GM23338 (cell line): ENCODE data around the gene NYAP2. TPM values are rescaled to one million over a fixed set of nuclear protein-coding genes. Genes with fewer than 3 reads are reported as not detected.

ENCODE experiments used
- ATAC-seq: fragments of 200-7000 bp; cut with Tn5 transposase; 3 replicates; pipeline ENCODE4 v1.9.1; 2020
- DNase-seq: peaks from one replicate; pipeline ENCODE4 v3.0.0-alpha.2; 2015; ENCODE audit warnings: low spot score
- H2AFZ ChIP-seq: fragments of 200-600 bp; sonication (generic); 2 replicates; pipeline ENCODE4 v1.8.0; 2016; ENCODE audit warnings: antibody characterized with exemption, mild to moderate bottlenecking, moderate library complexity
- H3F3A ChIP-seq: fragments of 200-600 bp; sonication (generic); replicated peaks from 2 replicates; pipeline ENCODE4 v1.8.0; 2017; ENCODE audit warnings: antibody characterized with exemption, mixed run types, low read depth
- H3K27ac ChIP-seq: fragments of 200-600 bp; sonication (generic); 2 replicates; pipeline ENCODE4 v1.6.1; 2016; ENCODE audit warnings: low read depth
- H3K27me3 ChIP-seq: fragments of 200-600 bp; sonication (generic); 2 replicates; pipeline ENCODE4 v1.8.0; 2016; ENCODE audit warnings: mild to moderate bottlenecking, mixed run types, moderate library complexity; ENCODE audit not compliant: insufficient read depth
- H3K36me3 ChIP-seq: fragments of 200-600 bp; sonication (generic); 2 replicates; pipeline ENCODE4 v1.8.0; 2016; ENCODE audit warnings: mild to moderate bottlenecking; ENCODE audit not compliant: insufficient read depth
- H3K4me1 ChIP-seq: fragments of 200-600 bp; sonication (generic); 2 replicates; pipeline ENCODE4 v1.8.0; 2016; ENCODE audit warnings: mild to moderate bottlenecking, moderate library complexity; ENCODE audit not compliant: insufficient read depth
- H3K4me2 ChIP-seq: fragments of 200-600 bp; sonication (generic); 2 replicates; pipeline ENCODE4 v1.7.1; 2017; ENCODE audit warnings: mixed run types
- H3K4me3 ChIP-seq: fragments of 200-600 bp; sonication (generic); 2 replicates; pipeline ENCODE4 v1.6.1; 2016; ENCODE audit warnings: mixed run types
- H3K79me2 ChIP-seq: fragments of 200-600 bp; sonication (generic); replicated peaks from 2 replicates; pipeline ENCODE4 v1.8.0; 2017; ENCODE audit warnings: mild to moderate bottlenecking; ENCODE audit not compliant: insufficient read depth
- H3K9me2 ChIP-seq: fragments of 200-600 bp; sonication (generic); 2 replicates; pipeline ENCODE4 v1.8.0; 2017; ENCODE audit not compliant: insufficient read depth
- H4K20me1 ChIP-seq: fragments of 200-600 bp; sonication (generic); replicated peaks from 2 replicates; pipeline ENCODE4 v1.8.0; 2017; ENCODE audit warnings: mild to moderate bottlenecking; ENCODE audit not compliant: insufficient read depth
- H3K27ac Mint-ChIP-seq: 2 replicates; pipeline ENCODE4 v1.8.0; 2020; ENCODE audit warnings: inconsistent platforms, mild to moderate bottlenecking, moderate library complexity, mixed read lengths
- H3K27me3 Mint-ChIP-seq: 3 replicates; pipeline ENCODE4 v1.8.0; 2022; ENCODE audit warnings: low read depth, mild to moderate bottlenecking, moderate library complexity, mixed read lengths, inconsistent platforms; ENCODE audit not compliant: insufficient read depth, poor library complexity
- H3K36me3 Mint-ChIP-seq: 3 replicates; pipeline ENCODE4 v1.8.0; 2021; ENCODE audit warnings: low read depth, mild to moderate bottlenecking, inconsistent platforms, moderate library complexity, mixed read lengths
- H3K4me1 Mint-ChIP-seq: 3 replicates; pipeline ENCODE4 v1.8.0; 2020; ENCODE audit warnings: mild to moderate bottlenecking, inconsistent platforms, mixed read lengths
- H3K4me3 Mint-ChIP-seq: 3 replicates; pipeline ENCODE4 v1.8.0; 2021; ENCODE audit warnings: moderate library complexity, mild to moderate bottlenecking, inconsistent platforms, mixed read lengths
- H3K9me3 Mint-ChIP-seq: 3 replicates; pipeline ENCODE4 v1.8.0; 2020; ENCODE audit warnings: moderate library complexity, mild to moderate bottlenecking, inconsistent platforms, mixed read lengths
- CREB1 ChIP-seq: fragments of 250-450 bp; sonication (Bioruptor Pico); IDR thresholded peaks from 2 replicates; pipeline ENCODE4 v1.5.0; 2020; ENCODE audit warnings: low read depth, mild to moderate bottlenecking, moderate library complexity
- EZH2 ChIP-seq: fragments of 200-600 bp; sonication (generic); IDR thresholded peaks from one replicate; pipeline ENCODE4 v1.8.0; 2017; ENCODE audit warnings: antibody characterized with exemption, mild to moderate bottlenecking, low read depth; ENCODE audit not compliant: unreplicated experiment
- EZH2phosphoT487 ChIP-seq: fragments of 200-600 bp; sonication (generic); IDR thresholded peaks from one replicate; pipeline ENCODE4 v1.8.1; 2018; ENCODE audit warnings: antibody characterized with exemption; ENCODE audit not compliant: unreplicated experiment
- JUNB ChIP-seq: IDR thresholded peaks from one replicate; pipeline ENCODE4 v1.6.1; 2016; ENCODE audit warnings: antibody characterized with exemption; ENCODE audit not compliant: unreplicated experiment
- NANOG ChIP-seq: IDR thresholded peaks from 2 replicates; pipeline ENCODE4 v1.6.1; 2016; ENCODE audit warnings: antibody characterized with exemption, borderline replicate concordance
- POLR2AphosphoS5 ChIP-seq: IDR thresholded peaks from 2 replicates; pipeline ENCODE4 v1.6.1; 2016; ENCODE audit warnings: antibody characterized with exemption, low read depth
- STAT1 ChIP-seq: IDR thresholded peaks from one replicate; pipeline ENCODE4 v1.6.1; 2016; ENCODE audit warnings: antibody characterized with exemption; ENCODE audit not compliant: unreplicated experiment
- ZNF114 ChIP-seq: fragments of 250-450 bp; sonication (Bioruptor Pico); IDR thresholded peaks from 2 replicates; pipeline ENCODE4 v1.5.0; 2020; ENCODE audit warnings: mild to moderate bottlenecking, moderate library complexity
- ZNF331 ChIP-seq: fragments of 250-450 bp; sonication (Bioruptor Pico); IDR thresholded peaks from 2 replicates; pipeline ENCODE4 v1.5.0; 2020; ENCODE audit warnings: low read depth, mild to moderate bottlenecking, moderate library complexity
- polyA plus RNA-seq: library from polyadenylated mRNA; unstranded; fragments of >200 nt; fragmentation: Nextera tagmentation; extraction: Ambion mirVana; gene quantifications from 2 replicates; pipeline ENCODE4 v1.2.1, GENCODE V29; 2016
- total RNA-seq: library from RNA; depleted of rRNA; stranded (reverse); fragments of >200 nt; shearing (Covaris generic); gene quantifications from 2 replicates; pipeline ENCODE4 v1.2.3, GENCODE V29; 2014
- TF ChIP-seq, protein P1 (sequence below): IDR thresholded peaks from one replicate; pipeline ENCODE4 v1.6.1; 2018; ENCODE audit warnings: antibody characterized with exemption; ENCODE audit not compliant: unreplicated experiment
- TF ChIP-seq, protein P2 (sequence below): IDR thresholded peaks from 2 replicates; pipeline ENCODE4 v1.6.1; 2016; ENCODE audit warnings: antibody characterized with exemption
- TF ChIP-seq, protein P3 (sequence below), 2 experiments: fragments of 200-600 bp in 1 of 2; sonication (generic) in 1 of 2; conservative IDR thresholded peaks; 2 replicates each; pipeline versions ENCODE4 v1.5.1 to v1.6.1; 2016 to 2017; ENCODE audit warnings: antibody characterized with exemption in 2 of 2, low read depth in 2 of 2, mild to moderate bottlenecking in 2 of 2, moderate library complexity in 1 of 2
- TF ChIP-seq, protein P4 (sequence below): fragments of 250-450 bp; sonication (Bioruptor Pico); IDR thresholded peaks from 2 replicates; pipeline ENCODE4 v1.5.0; 2020; ENCODE audit warnings: mild to moderate bottlenecking, moderate library complexity

Gene NYAP2
- total and polyA plus RNA-seq, 2 experiments from 2014 or later: not detected

DNA sequence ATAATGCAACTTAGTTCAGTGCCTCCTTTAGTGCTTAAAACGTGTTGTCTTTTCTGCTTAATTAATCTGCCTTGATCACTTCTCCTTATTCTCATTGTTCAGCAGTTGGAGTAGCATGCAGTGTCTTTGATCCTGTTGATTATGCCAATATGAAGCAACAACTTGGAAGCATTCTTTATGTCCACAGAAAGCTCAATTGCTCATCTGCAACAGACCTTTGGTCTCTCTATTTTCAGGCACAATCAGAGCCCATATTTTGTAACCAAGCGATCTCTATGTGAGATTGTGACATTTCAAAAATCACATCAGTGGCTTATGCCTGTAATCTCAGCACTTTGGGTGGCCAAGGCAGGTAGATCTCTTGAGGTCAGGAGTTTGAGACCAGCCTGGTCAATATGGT is 217.3 kb downstream of the NYAP2 start:
- DNase-seq: no peak
- Histone ChIP-seq H3K9me2 (peaks cover 17% of the 10 kb centered on the region), H3K36me3 (no peaks in the 10 kb centered on the region), H4K20me1 (no peaks in the 10 kb centered on the region), H3K4me2 (no peak overlapping the region), H3K79me2 (no peaks in the 10 kb centered on the region), H3K27ac (no peak overlapping the region), H3K27me3 (no peaks in the 10 kb centered on the region), H3K4me1 (no peaks in the 10 kb centered on the region), H2AFZ (no peak overlapping the region), H3K4me3 (no peak overlapping the region), H3F3A (no peaks in the 10 kb centered on the region)
- Mint-ChIP-seq H3K36me3 (no peaks in the 10 kb centered on the region), H3K4me1 (no peaks in the 10 kb centered on the region; the same call in 2 of the 3 replicates), H3K27me3 (peaks cover 4% of the 10 kb centered on the region), H3K9me3 (no peaks in the 10 kb centered on the region), H3K27ac (no peak overlapping the region), H3K4me3 (no peak overlapping the region)
- TF ChIP-seq STAT1 (no peak), ZNF114 (CRISPR knock-in tag) (no peak), NANOG (no peak), EZH2 (no peak), CREB1 (no peak), POLR2AphosphoS5 (no peak), ZNF331 (CRISPR knock-in tag) (no peak), JUNB (no peak), EZH2phosphoT487 (no peak)
- TF ChIP-seq, protein P1, sequence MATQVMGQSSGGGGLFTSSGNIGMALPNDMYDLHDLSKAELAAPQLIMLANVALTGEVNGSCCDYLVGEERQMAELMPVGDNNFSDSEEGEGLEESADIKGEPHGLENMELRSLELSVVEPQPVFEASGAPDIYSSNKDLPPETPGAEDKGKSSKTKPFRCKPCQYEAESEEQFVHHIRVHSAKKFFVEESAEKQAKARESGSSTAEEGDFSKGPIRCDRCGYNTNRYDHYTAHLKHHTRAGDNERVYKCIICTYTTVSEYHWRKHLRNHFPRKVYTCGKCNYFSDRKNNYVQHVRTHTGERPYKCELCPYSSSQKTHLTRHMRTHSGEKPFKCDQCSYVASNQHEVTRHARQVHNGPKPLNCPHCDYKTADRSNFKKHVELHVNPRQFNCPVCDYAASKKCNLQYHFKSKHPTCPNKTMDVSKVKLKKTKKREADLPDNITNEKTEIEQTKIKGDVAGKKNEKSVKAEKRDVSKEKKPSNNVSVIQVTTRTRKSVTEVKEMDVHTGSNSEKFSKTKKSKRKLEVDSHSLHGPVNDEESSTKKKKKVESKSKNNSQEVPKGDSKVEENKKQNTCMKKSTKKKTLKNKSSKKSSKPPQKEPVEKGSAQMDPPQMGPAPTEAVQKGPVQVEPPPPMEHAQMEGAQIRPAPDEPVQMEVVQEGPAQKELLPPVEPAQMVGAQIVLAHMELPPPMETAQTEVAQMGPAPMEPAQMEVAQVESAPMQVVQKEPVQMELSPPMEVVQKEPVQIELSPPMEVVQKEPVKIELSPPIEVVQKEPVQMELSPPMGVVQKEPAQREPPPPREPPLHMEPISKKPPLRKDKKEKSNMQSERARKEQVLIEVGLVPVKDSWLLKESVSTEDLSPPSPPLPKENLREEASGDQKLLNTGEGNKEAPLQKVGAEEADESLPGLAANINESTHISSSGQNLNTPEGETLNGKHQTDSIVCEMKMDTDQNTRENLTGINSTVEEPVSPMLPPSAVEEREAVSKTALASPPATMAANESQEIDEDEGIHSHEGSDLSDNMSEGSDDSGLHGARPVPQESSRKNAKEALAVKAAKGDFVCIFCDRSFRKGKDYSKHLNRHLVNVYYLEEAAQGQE: no peak
- TF ChIP-seq, protein P2, sequence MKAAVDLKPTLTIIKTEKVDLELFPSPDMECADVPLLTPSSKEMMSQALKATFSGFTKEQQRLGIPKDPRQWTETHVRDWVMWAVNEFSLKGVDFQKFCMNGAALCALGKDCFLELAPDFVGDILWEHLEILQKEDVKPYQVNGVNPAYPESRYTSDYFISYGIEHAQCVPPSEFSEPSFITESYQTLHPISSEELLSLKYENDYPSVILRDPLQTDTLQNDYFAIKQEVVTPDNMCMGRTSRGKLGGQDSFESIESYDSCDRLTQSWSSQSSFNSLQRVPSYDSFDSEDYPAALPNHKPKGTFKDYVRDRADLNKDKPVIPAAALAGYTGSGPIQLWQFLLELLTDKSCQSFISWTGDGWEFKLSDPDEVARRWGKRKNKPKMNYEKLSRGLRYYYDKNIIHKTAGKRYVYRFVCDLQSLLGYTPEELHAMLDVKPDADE: no peak
- TF ChIP-seq, protein P3, sequence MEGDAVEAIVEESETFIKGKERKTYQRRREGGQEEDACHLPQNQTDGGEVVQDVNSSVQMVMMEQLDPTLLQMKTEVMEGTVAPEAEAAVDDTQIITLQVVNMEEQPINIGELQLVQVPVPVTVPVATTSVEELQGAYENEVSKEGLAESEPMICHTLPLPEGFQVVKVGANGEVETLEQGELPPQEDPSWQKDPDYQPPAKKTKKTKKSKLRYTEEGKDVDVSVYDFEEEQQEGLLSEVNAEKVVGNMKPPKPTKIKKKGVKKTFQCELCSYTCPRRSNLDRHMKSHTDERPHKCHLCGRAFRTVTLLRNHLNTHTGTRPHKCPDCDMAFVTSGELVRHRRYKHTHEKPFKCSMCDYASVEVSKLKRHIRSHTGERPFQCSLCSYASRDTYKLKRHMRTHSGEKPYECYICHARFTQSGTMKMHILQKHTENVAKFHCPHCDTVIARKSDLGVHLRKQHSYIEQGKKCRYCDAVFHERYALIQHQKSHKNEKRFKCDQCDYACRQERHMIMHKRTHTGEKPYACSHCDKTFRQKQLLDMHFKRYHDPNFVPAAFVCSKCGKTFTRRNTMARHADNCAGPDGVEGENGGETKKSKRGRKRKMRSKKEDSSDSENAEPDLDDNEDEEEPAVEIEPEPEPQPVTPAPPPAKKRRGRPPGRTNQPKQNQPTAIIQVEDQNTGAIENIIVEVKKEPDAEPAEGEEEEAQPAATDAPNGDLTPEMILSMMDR (conservative IDR thresholded peaks at IDR 0.05; ENCODE audit: low read depth in 2 of 2): no peak
- TF ChIP-seq, protein P4, sequence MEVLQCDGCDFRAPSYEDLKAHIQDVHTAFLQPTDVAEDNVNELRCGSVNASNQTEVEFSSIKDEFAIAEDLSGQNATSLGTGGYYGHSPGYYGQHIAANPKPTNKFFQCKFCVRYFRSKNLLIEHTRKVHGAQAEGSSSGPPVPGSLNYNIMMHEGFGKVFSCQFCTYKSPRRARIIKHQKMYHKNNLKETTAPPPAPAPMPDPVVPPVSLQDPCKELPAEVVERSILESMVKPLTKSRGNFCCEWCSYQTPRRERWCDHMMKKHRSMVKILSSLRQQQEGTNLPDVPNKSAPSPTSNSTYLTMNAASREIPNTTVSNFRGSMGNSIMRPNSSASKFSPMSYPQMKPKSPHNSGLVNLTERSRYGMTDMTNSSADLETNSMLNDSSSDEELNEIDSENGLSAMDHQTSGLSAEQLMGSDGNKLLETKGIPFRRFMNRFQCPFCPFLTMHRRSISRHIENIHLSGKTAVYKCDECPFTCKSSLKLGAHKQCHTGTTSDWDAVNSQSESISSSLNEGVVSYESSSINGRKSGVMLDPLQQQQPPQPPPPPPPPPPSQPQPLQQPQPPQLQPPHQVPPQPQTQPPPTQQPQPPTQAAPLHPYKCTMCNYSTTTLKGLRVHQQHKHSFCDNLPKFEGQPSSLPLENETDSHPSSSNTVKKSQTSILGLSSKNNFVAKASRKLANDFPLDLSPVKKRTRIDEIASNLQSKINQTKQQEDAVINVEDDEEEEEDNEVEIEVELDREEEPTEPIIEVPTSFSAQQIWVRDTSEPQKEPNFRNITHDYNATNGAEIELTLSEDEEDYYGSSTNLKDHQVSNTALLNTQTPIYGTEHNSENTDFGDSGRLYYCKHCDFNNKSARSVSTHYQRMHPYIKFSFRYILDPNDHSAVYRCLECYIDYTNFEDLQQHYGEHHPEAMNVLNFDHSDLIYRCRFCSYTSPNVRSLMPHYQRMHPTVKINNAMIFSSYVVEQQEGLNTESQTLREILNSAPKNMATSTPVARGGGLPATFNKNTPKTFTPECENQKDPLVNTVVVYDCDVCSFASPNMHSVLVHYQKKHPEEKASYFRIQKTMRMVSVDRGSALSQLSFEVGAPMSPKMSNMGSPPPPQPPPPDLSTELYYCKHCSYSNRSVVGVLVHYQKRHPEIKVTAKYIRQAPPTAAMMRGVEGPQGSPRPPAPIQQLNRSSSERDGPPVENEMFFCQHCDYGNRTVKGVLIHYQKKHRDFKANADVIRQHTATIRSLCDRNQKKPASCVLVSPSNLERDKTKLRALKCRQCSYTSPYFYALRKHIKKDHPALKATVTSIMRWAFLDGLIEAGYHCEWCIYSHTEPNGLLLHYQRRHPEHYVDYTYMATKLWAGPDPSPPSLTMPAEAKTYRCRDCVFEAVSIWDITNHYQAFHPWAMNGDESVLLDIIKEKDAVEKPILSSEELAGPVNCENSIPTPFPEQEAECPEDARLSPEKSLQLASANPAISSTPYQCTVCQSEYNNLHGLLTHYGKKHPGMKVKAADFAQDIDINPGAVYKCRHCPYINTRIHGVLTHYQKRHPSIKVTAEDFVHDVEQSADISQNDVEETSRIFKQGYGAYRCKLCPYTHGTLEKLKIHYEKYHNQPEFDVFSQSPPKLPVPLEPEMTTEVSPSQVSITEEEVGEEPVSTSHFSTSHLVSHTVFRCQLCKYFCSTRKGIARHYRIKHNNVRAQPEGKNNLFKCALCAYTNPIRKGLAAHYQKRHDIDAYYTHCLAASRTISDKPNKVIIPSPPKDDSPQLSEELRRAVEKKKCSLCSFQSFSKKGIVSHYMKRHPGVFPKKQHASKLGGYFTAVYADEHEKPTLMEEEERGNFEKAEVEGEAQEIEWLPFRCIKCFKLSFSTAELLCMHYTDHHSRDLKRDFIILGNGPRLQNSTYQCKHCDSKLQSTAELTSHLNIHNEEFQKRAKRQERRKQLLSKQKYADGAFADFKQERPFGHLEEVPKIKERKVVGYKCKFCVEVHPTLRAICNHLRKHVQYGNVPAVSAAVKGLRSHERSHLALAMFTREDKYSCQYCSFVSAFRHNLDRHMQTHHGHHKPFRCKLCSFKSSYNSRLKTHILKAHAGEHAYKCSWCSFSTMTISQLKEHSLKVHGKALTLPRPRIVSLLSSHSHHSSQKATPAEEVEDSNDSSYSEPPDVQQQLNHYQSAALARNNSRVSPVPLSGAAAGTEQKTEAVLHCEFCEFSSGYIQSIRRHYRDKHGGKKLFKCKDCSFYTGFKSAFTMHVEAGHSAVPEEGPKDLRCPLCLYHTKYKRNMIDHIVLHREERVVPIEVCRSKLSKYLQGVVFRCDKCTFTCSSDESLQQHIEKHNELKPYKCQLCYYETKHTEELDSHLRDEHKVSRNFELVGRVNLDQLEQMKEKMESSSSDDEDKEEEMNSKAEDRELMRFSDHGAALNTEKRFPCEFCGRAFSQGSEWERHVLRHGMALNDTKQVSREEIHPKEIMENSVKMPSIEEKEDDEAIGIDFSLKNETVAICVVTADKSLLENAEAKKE (CRISPR knock-in tag): no peak
- ATAC-seq: no peak
